Immature natural killer cell (primary cell): ENCODE results near the gene KLHL13. TPM values are rescaled to one million over a fixed set of nuclear protein-coding genes. Genes with fewer than 3 reads are reported as not detected.
A peak's percentile ranks its signal among the peaks of the same experiment; 100 is the strongest.
"Not testable (repeated sequence)": the region's sequence is repeated elsewhere in the genome, so short reads cannot be mapped to it uniquely, and the experiment has no call there.

Source experiments
- DNase-seq, 3 donors: peaks; one replicate each; pipeline ENCODE4 v3.0.0; 2022; ENCODE audit warnings: mixed read lengths in 1 of 3
- H3K27ac Mint-ChIP-seq, 6 donors: one replicate each; pipeline ENCODE4 v1.8.0; 2020; ENCODE audit warnings: mixed read lengths in 6 of 6, mild to moderate bottlenecking in 5 of 6, inconsistent platforms in 4 of 6, moderate library complexity in 3 of 6
- H3K27me3 Mint-ChIP-seq, 3 donors: one replicate each; pipeline ENCODE4 v1.8.0; 2020 to 2021; ENCODE audit warnings: low read depth in 3 of 3, mild to moderate bottlenecking in 3 of 3, mixed read lengths in 3 of 3, moderate library complexity in 3 of 3, inconsistent platforms in 1 of 3
- H3K36me3 Mint-ChIP-seq, 3 donors: one replicate each; pipeline ENCODE4 v1.8.0; 2020; ENCODE audit warnings: mixed read lengths in 3 of 3, inconsistent platforms in 2 of 3, mild to moderate bottlenecking in 2 of 3
- H3K4me1 Mint-ChIP-seq, 2 donors: one replicate each; pipeline ENCODE4 v1.8.0; 2020; ENCODE audit warnings: inconsistent platforms in 2 of 2, mild to moderate bottlenecking in 2 of 2, mixed read lengths in 2 of 2, moderate library complexity in 1 of 2
- H3K4me3 Mint-ChIP-seq, 5 donors: one replicate each; pipeline ENCODE4 v1.8.0; 2020; ENCODE audit warnings: mild to moderate bottlenecking in 5 of 5, mixed read lengths in 5 of 5, inconsistent platforms in 3 of 5, moderate library complexity in 3 of 5
- H3K9me3 Mint-ChIP-seq, 6 donors: one replicate each; pipeline ENCODE4 v1.8.0; 2020; ENCODE audit warnings: mild to moderate bottlenecking in 6 of 6, mixed read lengths in 6 of 6, inconsistent platforms in 4 of 6, moderate library complexity in 3 of 6
- polyA plus RNA-seq, 3 donors: library from polyadenylated mRNA; unstranded; fragments of 300-500 nt; fragmentation: Illumina TruSeq; gene quantifications; one replicate each; pipeline ENCODE4 v1.2.3, GENCODE V29; 2021

KLHL13 gene
- polyA plus RNA-seq, 3 donors from 2014 or later, result 0.43 to 2.6 (median 1.3) TPM

DNA sequence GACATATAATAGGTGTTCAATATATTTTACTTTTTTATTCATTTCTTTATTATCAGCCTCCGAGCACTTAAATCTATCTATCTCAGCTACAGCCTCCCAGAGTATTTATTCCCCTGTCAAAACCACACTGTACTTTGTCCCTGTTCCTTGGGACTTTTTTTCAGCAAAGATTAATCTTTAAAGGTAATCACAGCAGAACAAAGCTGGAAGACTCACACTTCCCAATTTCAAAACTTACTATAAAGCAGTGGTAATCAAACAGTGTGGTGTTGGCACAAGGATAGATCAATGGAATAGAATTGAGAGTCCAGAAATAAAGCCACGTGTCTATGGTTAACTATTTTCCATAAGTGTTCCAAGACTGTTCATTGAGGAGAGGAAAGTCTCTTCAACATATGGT is 59.7 kb downstream of the KLHL13 start:
- Mint-ChIP-seq H3K4me3 (no peak overlapping the region), H3K4me1 (no peaks in the 10 kb centered on the region), H3K9me3 (peaks cover 0 to 5% (median 0%) of the 10 kb centered on the region in 6 donors), H3K36me3 (no peaks in the 10 kb centered on the region), H3K27me3 (peaks cover 0 to 4% (median 1%) of the 10 kb centered on the region in 3 donors), H3K27ac (no peak overlapping the region)
- DNase-seq, result no peak

DNA sequence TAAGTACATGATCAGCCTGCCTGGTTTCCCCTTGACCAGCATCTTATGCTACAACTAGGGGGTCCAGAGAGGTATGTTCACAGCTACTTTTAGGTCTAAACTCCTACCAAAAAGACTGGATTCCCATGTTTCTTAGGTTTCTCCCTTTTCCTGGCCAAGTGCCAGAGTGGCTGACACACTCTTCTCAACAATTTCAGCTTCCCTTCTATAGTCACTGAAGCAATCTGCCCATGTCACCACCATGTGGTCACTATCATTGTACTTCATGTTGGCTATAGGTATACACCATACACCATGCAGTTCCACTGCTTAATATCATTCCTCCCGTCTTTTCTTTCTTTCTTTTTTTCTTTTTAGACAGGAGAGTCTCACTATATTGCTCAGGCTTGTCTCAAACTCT is 66.9 kb downstream of the KLHL13 start:
- Mint-ChIP-seq H3K27me3 (peaks cover 0 to 1% (median under 1%) of the 10 kb centered on the region in 3 donors), H3K4me1 (peaks cover 4 to 12% of the 10 kb centered on the region in 2 donors), H3K27ac (no peak overlapping the region), H3K4me3 (no peak overlapping the region), H3K36me3 (no peaks in the 10 kb centered on the region), H3K9me3 (peaks cover 0 to 7% (median 0%) of the 10 kb centered on the region in 6 donors)
- DNase-seq, result no peak

DNA sequence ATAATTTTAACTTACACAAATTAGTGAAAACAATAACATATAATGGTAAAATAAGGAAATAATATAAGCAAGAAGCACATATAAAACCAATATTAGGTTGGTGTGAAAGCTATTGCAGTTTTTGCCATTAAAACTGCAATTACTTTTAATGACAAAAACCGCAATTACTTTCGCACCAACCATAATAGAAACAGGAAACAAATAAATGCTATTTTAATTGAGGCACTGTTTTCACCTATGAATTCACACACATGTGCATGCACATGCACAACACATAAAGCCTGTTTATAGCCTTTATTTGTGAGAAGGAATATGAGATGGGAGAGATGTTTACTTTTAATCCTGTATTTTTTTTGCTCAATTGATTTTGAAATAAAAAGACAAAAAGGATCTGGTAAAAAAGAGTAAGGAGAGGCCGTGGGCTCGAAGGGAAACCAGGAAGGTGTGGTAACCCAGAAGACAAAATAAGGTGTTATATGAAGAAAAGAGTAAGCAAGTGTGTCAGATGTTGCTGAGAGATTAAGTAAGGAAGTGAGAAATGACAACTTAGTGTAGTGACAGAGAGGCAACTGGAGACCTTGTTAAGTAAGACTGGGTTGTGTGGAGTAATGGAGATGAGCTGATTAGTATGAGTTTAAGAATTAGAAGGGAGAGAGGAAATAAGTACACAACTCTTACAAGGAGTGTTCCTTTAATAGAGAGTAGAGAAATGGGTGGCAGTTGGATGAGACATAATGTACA is 69.0 kb downstream of the KLHL13 start:
- H3K4me1 Mint-ChIP-seq, result peaks cover 4 to 12% of the 10 kb centered on the region in 2 donors
- no peaks in the 10 kb centered on the region for H3K27me3 Mint-ChIP-seq
- no peaks in the 10 kb centered on the region for H3K36me3 Mint-ChIP-seq
- DNase-seq, result no peak
- peaks cover 0 to 10% (median 4%) of the 10 kb centered on the region in 6 donors for H3K9me3 Mint-ChIP-seq
- peak overlapping the region in 1 of 6 donors; percentile 8 for H3K27ac Mint-ChIP-seq
- H3K4me3 Mint-ChIP-seq, result no peak overlapping the region

DNA sequence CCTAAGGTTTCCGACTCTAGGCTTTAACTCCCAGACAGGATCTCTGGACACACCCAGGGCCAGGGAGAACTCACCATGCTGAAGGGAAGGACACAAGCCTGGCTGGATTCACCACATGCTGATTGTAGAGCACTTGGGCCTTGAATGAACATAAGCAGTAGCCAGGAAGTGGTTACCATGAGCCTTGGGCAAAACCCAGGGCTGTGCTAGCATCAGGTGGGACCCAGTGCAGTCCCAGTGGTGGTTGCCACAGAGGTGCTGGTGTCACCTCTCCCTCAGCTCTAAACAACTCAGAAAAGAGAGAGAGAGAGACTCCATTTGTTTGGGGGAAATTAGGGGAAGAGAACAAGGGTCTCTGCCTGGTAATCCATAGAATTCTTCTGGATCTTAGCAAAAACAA is 77.0 kb downstream of the KLHL13 start:
- Mint-ChIP-seq H3K36me3 (no peaks in the 10 kb centered on the region), H3K27me3 (peaks cover 0 to 3% (median 2%) of the 10 kb centered on the region in 3 donors), H3K4me1 (peaks cover 0 to 4% of the 10 kb centered on the region in 2 donors), H3K27ac (no peak overlapping the region), H3K9me3 (peaks cover 0 to 8% (median 4%) of the 10 kb centered on the region in 6 donors), H3K4me3 (peak overlapping the region in 1 of 5 donors; percentile 34)
- peak in 2 of 3 donors; percentile 3 to 11 for DNase-seq

- H3K4me1 Mint-ChIP-seq, result peaks cover 0 to 4% of the 10 kb centered on the region in 2 donors
- no peak for DNase-seq
- H3K27me3 Mint-ChIP-seq, result peaks cover 0 to 3% (median 2%) of the 10 kb centered on the region in 3 donors
- H3K9me3 Mint-ChIP-seq, result peaks cover 0 to 8% (median 4%) of the 10 kb centered on the region in 6 donors
- no peak overlapping the region for H3K27ac Mint-ChIP-seq
- H3K36me3 Mint-ChIP-seq, result no peaks in the 10 kb centered on the region
- H3K4me3 Mint-ChIP-seq, result peak overlapping the region in 1 of 5 donors; percentile 34
These were observed 77.8 kb downstream of the KLHL13 start for GRCh38 chrX:118038614-118039365.

- DNase-seq, result no peak
- no peak overlapping the region for H3K4me3 Mint-ChIP-seq
- peaks cover 0 to 2% (median 0%) of the 10 kb centered on the region in 3 donors for H3K27me3 Mint-ChIP-seq
- H3K9me3 Mint-ChIP-seq, result peaks cover 0 to 3% (median 0%) of the 10 kb centered on the region in 6 donors
- H3K27ac Mint-ChIP-seq, result no peak overlapping the region
- H3K36me3 Mint-ChIP-seq, result no peaks in the 10 kb centered on the region
- H3K4me1 Mint-ChIP-seq, result no peaks in the 10 kb centered on the region
These were observed 90.0 kb downstream of the KLHL13 start for GRCh38 chrX:118026631-118027030.

DNA sequence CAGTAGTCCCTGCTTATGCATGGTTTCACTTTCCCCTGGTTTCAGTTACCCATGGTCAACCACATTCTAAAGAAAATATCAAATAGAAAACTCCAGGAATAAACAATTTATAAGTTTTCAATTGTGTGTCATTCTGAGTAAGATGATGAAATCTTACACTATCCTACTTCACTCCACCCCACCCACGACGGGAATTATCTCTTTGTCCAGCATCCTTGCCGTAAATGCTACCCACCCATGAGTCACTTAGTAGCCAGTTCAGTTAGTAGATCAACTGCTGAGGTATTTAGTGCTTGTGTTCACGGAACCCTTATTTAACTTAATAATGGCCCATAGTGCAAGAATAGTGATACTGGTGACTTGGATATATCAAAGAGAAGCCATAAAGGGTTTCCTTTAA is 91.4 kb downstream of the KLHL13 start:
- Mint-ChIP-seq H3K27ac (no peak overlapping the region), H3K9me3 (peaks cover 0 to 3% (median 0%) of the 10 kb centered on the region in 6 donors), H3K27me3 (peaks cover 0 to 2% (median 0%) of the 10 kb centered on the region in 3 donors), H3K36me3 (no peaks in the 10 kb centered on the region), H3K4me1 (no peaks in the 10 kb centered on the region), H3K4me3 (no peak overlapping the region)
- no peak for DNase-seq

DNA sequence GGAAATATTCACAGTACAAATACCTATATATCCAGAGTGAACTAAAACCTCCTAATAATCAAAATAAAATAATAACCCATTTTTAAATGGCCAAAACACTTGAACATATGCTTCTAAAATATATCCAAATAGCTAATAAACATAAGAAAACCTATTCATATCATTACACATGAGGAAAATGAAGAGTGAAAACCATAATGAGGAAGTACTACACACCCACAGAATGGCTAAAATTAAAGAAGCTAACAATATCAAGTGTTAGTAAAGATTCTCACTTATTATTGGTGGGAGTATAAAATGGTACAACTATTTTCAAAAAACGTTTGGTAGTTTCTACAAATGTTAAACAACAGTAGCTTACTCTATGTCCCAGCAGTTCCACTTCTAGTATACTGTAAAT is 92.1 kb downstream of the KLHL13 start:
- no peaks in the 10 kb centered on the region for H3K4me1 Mint-ChIP-seq
- peaks cover 0 to 2% (median 0%) of the 10 kb centered on the region in 3 donors for H3K27me3 Mint-ChIP-seq
- H3K9me3 Mint-ChIP-seq, result peaks cover 0 to 3% (median 0%) of the 10 kb centered on the region in 6 donors

GRCh38 chrX:118022753-118023152 is 93.9 kb downstream of the KLHL13 start:
- Mint-ChIP-seq H3K4me1 (no peaks in the 10 kb centered on the region), H3K36me3 (no peaks in the 10 kb centered on the region), H3K9me3 (peaks cover 0 to 3% (median 0%) of the 10 kb centered on the region in 6 donors), H3K4me3 (no peak overlapping the region), H3K27ac (no peak overlapping the region), H3K27me3 (peaks cover 0 to 2% (median 0%) of the 10 kb centered on the region in 3 donors)
- no peak for DNase-seq

More for the DNA sequence above, 92.1 kb downstream of the KLHL13 start:
- DNase-seq, result no peak
- Mint-ChIP-seq H3K4me3 (no peak overlapping the region), H3K36me3 (no peaks in the 10 kb centered on the region), H3K27ac (no peak overlapping the region)

- no peaks in the 10 kb centered on the region for H3K4me1 Mint-ChIP-seq
- no peak overlapping the region for H3K27ac Mint-ChIP-seq
- no peaks in the 10 kb centered on the region for H3K36me3 Mint-ChIP-seq
- no peak for DNase-seq
- H3K27me3 Mint-ChIP-seq, result peaks cover 0 to 4% (median 0%) of the 10 kb centered on the region in 3 donors
- peaks cover 0 to 10% (median 2%) of the 10 kb centered on the region in 6 donors for H3K9me3 Mint-ChIP-seq
- H3K4me3 Mint-ChIP-seq, result no peak overlapping the region
These were observed 100.2 kb downstream of the KLHL13 start for GRCh38 chrX:118016422-118016821.

DNA sequence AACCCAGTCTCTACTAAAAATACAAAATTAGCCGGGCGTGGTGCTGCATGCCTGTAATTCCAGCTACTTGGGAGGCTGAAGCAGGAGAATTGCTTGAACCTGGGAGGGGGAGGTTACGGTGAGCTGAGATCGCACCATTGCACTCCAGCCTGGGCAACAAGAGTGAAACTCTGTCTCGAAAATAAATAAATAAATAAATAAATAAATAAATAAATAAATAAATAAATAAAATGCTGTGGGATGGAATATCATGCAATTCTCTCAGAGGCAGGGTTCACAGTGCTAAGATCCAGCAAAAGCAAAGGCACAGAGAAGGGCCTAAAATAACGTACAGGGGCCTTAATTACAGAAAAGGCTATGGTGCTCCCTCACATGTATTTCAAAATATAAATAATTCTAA is 114.2 kb downstream of the KLHL13 start:
- H3K9me3 Mint-ChIP-seq, H3K4me1 Mint-ChIP-seq, H3K36me3 Mint-ChIP-seq, H3K27me3 Mint-ChIP-seq, DNase-seq, H3K4me3 Mint-ChIP-seq, H3K27ac Mint-ChIP-seq: not testable (repeated sequence)

DNA sequence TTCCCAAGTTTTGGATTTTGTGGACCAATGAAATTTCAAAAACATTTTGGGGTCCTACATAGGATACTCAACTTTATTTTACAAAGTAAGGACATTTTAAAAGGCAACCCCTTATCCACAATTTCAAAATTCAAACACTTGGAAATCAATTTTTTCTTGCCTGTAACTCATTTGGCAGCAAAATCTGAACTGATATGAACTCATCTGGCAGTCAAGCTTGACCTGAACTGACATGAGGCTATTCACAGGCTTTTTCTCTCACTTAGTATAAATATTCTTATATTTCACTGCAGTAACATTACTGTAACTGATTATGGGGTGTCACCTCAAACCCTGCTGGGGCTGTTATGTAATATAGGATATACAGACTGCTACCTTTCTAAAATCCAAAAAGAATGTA is 116.1 kb downstream of the KLHL13 start:
- H3K27me3 Mint-ChIP-seq, result no peaks in the 10 kb centered on the region
- DNase-seq, result no peak
- no peaks in the 10 kb centered on the region for H3K36me3 Mint-ChIP-seq
- H3K4me3 Mint-ChIP-seq, result no peak overlapping the region
- H3K4me1 Mint-ChIP-seq, result no peaks in the 10 kb centered on the region
- H3K9me3 Mint-ChIP-seq, result no peaks in the 10 kb centered on the region
- H3K27ac Mint-ChIP-seq, result no peak overlapping the region

DNA sequence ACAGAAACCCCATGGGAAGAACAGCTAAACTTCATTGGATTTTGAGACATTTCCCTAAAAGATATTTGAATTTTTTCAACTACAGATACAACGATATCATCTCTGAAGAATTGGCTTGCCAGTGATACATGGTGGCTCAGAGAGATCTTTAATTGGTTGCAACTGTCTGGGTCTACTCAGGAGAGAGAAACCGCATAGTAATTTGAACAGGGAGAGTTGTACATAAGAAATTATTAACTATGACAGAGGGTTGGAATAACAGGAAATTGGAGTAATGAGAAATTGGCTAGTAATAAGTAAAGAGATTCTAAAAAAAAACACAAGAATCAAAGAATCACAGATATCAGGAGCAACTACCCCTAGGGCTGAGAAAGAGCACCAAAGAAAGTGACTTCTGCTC is 118.4 kb downstream of the KLHL13 start:
- Mint-ChIP-seq H3K36me3 (no peaks in the 10 kb centered on the region), H3K27me3 (no peaks in the 10 kb centered on the region), H3K27ac (no peak overlapping the region), H3K4me3 (no peak overlapping the region), H3K4me1 (no peaks in the 10 kb centered on the region), H3K9me3 (peaks cover 0 to under 1% (median 0%) of the 10 kb centered on the region in 6 donors)
- DNase-seq, result no peak

GRCh38 chrX:117996918-117997480 is 119.6 kb downstream of the KLHL13 start:
- Mint-ChIP-seq H3K9me3 (peaks cover 0 to 3% (median 0%) of the 10 kb centered on the region in 6 donors), H3K27ac (no peak overlapping the region), H3K36me3 (no peaks in the 10 kb centered on the region), H3K4me3 (no peak overlapping the region), H3K4me1 (no peaks in the 10 kb centered on the region), H3K27me3 (no peaks in the 10 kb centered on the region)
- DNase-seq, result no peak
